Mesothelial cell of epicardium (in vitro differentiated cells): ENCODE measurements around the gene B4GALT1. TPM values are rescaled to one million over a fixed set of nuclear protein-coding genes. Genes with fewer than 3 reads are reported as not detected.
A peak's percentile ranks its signal among the peaks of the same experiment; 100 is the strongest.

ENCODE experiments used
- DNase-seq, 2 experiments: peaks; one replicate each; pipeline ENCODE4 v3.0.0; 2021; ENCODE audit warnings: low spot score in 2 of 2; ENCODE audit not compliant: unreplicated experiment in 2 of 2
- H3K27ac Mint-ChIP-seq: 2 replicates; pipeline ENCODE4 v1.8.0; 2021; ENCODE audit warnings: mixed read lengths
- H3K27me3 Mint-ChIP-seq: 2 replicates; pipeline ENCODE4 v1.8.0; 2021; ENCODE audit warnings: low read depth, mixed read lengths
- H3K36me3 Mint-ChIP-seq: 2 replicates; pipeline ENCODE4 v1.8.0; 2021; ENCODE audit warnings: mixed read lengths
- H3K4me1 Mint-ChIP-seq: 2 replicates; pipeline ENCODE4 v1.8.0; 2021; ENCODE audit warnings: mixed read lengths
- H3K4me3 Mint-ChIP-seq: 2 replicates; pipeline ENCODE4 v1.8.0; 2021; ENCODE audit warnings: mild to moderate bottlenecking, moderate library complexity, mixed read lengths
- H3K9me3 Mint-ChIP-seq: 2 replicates; pipeline ENCODE4 v1.8.0; 2021; ENCODE audit warnings: mixed read lengths
- total RNA-seq: library from RNA; stranded (reverse); gene quantifications from 3 replicates; pipeline ENCODE4 v1.2.1, GENCODE V29; 2021
- TF ChIP-seq, protein P1 (sequence below): fragments of 200-600 bp; sonication (generic); IDR thresholded peaks from one replicate; pipeline ENCODE4 v1.5.0; 2021; ENCODE audit warnings: antibody characterized with exemption; ENCODE audit not compliant: unreplicated experiment

The B4GALT1 gene, protein sequence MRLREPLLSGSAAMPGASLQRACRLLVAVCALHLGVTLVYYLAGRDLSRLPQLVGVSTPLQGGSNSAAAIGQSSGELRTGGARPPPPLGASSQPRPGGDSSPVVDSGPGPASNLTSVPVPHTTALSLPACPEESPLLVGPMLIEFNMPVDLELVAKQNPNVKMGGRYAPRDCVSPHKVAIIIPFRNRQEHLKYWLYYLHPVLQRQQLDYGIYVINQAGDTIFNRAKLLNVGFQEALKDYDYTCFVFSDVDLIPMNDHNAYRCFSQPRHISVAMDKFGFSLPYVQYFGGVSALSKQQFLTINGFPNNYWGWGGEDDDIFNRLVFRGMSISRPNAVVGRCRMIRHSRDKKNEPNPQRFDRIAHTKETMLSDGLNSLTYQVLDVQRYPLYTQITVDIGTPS
- 78.3 to 81.4 TPM (median 78.9 TPM) in 3 replicates for total RNA-seq

DNA sequence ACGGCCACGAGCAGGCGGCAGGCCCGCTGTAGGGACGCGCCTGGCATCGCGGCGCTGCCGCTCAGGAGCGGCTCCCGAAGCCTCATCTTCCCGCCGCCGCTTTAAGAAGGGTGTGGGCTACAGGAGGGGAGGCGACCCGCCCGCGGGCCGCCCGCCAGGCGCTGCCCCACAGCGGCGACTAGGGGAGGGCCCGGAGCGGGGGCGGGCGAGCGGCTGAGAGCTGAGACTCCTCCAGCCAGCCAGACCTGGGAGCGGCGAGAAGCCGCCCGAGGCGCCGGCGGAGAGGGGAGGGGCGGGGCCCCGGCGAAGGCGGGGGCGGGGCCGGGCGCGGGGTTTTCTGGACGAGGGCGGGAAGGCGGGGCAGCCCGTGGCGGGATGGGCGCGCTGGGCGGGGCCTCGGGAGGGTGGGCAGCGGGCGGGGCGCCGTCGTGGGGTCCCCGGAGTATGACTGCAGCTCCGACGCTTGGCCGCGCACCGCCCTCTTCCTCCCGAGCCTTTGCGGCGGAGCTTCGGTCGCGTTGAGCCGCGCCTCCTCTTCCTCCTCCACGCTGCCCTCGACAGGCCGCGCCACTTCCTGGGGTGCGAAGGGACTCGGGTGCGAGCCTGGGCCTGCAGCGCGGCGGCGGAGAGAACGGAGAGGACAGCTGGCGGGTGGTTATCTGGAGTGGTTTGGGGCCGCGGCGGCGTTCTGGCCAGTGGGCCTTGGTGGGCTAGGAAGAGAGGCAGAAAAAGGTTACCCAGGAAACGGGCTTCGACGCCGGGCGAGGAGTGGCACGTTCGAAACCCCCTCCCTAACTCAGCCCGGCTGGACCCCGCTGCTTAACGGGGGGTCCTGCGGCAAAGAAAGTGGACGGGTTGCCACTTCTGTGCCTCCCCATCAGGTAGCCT is at the start of gene B4GALT1:
B4GALT1 (minus strand) TSS at position 253 of the 888 bp plus-strand sequence; CDS start at position 86, 167 bp downstream.
- DNase-seq, result peak; percentile 95 to 97
- H3K9me3 Mint-ChIP-seq, result no peaks in the 10 kb centered on the region
- TF ChIP-seq, protein P1, sequence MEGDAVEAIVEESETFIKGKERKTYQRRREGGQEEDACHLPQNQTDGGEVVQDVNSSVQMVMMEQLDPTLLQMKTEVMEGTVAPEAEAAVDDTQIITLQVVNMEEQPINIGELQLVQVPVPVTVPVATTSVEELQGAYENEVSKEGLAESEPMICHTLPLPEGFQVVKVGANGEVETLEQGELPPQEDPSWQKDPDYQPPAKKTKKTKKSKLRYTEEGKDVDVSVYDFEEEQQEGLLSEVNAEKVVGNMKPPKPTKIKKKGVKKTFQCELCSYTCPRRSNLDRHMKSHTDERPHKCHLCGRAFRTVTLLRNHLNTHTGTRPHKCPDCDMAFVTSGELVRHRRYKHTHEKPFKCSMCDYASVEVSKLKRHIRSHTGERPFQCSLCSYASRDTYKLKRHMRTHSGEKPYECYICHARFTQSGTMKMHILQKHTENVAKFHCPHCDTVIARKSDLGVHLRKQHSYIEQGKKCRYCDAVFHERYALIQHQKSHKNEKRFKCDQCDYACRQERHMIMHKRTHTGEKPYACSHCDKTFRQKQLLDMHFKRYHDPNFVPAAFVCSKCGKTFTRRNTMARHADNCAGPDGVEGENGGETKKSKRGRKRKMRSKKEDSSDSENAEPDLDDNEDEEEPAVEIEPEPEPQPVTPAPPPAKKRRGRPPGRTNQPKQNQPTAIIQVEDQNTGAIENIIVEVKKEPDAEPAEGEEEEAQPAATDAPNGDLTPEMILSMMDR, result no peak
- H3K4me3 Mint-ChIP-seq, result peak within 1 kb of the TSS; percentile 81
- H3K27ac Mint-ChIP-seq, result peak within 1 kb of the TSS; percentile 96
- H3K27me3 Mint-ChIP-seq, result no peaks in the 10 kb centered on the region
- peaks cover 62% of the 10 kb centered on the region for H3K4me1 Mint-ChIP-seq
- H3K36me3 Mint-ChIP-seq, result no peaks in the 10 kb centered on the region

DNA sequence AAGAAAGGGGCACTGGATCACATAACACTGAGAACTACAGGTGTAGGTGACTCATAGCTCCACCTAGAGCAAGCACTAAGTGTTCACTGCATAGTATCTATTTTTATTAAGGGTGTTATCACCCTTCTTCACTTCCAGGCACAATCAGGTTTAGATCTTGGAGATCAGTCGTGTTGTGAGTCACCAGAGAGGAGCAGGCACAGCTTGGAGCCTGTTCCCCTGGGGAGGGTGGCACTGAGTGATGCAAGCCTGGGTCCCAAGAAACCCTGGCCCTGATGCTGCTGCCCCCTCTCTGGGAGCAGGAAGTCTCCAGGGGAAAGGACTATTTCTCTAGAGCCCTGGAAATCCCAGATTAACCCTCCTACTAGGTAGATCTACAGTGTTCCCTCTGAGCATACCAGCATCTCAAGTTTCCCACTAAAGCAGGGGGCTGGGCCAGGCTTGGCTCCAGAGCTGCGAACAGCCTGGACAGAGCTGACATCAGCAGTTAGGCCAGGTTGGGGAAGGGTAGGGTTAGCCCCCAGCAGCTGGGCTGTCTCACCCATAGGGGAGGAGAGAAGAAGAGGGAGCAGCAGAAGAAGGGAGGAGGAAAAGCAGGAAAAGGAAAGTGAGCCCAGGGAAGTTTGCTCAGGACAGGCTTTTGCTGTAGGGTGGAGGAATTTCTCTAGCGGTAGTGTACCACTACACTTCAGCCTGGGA is 44.7 kb upstream of the B4GALT1 start:
- no peaks in the 10 kb centered on the region for H3K27me3 Mint-ChIP-seq
- DNase-seq, result no peak
- no peak overlapping the region for H3K4me3 Mint-ChIP-seq
- TF ChIP-seq, protein P1, result no peak
- H3K27ac Mint-ChIP-seq, result peak overlapping the region; percentile 87
- no peaks in the 10 kb centered on the region for H3K36me3 Mint-ChIP-seq
- H3K9me3 Mint-ChIP-seq, result no peaks in the 10 kb centered on the region
- peaks cover 34% of the 10 kb centered on the region for H3K4me1 Mint-ChIP-seq

DNA sequence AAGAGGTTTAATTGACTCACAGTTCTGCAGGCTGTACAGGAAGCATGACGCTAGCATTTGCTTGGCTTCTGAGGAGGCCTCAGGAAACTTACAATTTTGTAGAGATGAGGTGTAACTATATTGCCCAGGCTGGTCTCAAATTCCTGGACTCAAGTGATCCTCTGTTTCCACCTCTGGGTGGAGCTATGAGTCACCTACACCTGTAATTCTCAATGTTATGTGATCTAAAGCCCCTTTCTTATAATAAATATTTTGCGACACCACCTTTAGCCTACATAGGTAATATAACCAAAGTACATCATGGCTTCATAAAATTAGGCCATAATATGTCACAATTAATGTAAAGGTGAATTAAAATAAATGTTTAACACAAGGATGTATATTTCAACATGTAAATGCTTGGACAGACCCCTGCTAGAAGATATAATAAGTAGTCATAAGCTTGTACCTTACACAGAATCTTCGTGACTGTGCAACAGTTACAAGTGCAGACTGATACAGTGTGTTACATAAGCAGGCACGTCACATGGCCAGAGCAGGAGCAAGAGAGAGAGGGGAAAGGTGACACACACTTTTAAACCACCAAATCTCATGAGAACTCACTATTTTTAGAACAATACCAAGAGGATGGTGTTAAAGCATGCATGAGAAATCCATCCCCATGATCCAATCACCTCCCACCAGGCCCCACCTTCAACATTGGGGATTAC is 43.0 kb upstream of the B4GALT1 start:
- Mint-ChIP-seq H3K4me3 (no peak overlapping the region), H3K9me3 (no peaks in the 10 kb centered on the region), H3K27ac (no peak overlapping the region), H3K36me3 (no peaks in the 10 kb centered on the region), H3K27me3 (no peaks in the 10 kb centered on the region), H3K4me1 (peaks cover 34% of the 10 kb centered on the region)
- DNase-seq, result no peak
- TF ChIP-seq, protein P1, result no peak

DNA sequence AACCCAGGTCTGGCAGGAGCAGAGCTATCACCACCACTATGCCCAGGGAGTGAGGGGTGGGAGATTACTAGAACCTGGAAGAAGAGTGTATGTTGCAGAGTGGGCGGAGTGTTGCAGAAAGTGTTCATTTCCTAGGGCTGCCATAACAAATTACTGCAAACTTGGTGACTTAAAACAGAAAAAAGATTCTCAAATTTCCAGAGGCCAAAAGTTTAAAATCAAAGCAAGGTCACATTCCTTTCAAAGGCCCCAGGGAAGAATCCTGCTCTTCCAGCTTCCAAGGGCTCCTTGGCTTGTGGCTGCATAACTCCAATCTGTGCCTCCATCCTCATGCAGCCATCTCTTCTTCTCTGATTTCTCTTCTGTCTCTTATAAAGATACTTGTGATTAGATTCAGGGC is 42.3 kb upstream of the B4GALT1 start:
- Mint-ChIP-seq H3K9me3 (no peaks in the 10 kb centered on the region), H3K36me3 (no peaks in the 10 kb centered on the region), H3K27ac (peak overlapping the region; percentile 7), H3K4me1 (peaks cover 30% of the 10 kb centered on the region), H3K4me3 (no peak overlapping the region), H3K27me3 (no peaks in the 10 kb centered on the region)
- DNase-seq, result no peak
- TF ChIP-seq, protein P1, result no peak
